Stimulated activated CD4-positive, alpha-beta T cell treated with anti-CD3 and anti-CD28 coated beads, Interleukin-1b, Interleukin-23, amount 100 ng/mL, for 4 hours (primary cell): ENCODE results near the gene KCNIP3.
"Not testable (repeated sequence)": the region's sequence is repeated elsewhere in the genome, so short reads cannot be mapped to it uniquely, and the experiment has no call there.

Experiments
- DNase-seq, 2 donors: peaks; one replicate each; pipeline ENCODE4 v3.0.0-alpha.2; 2020; ENCODE audit warnings: low read depth in 2 of 2

Gene KCNIP3

DNA sequence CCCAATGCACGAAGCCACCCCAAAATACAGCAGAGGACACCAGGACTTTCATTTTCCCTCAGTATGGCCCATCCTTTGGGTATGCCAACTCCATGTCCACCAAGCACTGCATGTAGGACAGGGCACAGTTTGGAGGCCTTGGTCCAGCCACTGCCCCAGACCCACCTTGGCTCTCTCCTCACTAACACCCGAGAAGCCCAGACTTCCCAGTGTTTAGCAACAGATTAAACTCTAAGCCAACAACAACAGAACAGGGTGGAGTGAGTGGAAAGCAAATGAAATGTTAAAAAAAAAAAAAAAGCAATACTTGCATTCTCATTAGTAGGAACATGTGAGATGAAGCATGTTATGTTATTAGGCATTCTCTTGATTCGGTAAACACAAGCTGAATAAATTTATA lies 118.0 kb downstream of the KCNIP3 start:
- not testable (repeated sequence) for DNase-seq

GRCh38 chr2:95415561-95415960 lies 118.4 kb downstream of the KCNIP3 start:
- not testable (repeated sequence) for DNase-seq

GRCh38 chr2:95427196-95427867 lies 130.2 kb downstream of the KCNIP3 start:
- not testable (repeated sequence) for DNase-seq

DNA sequence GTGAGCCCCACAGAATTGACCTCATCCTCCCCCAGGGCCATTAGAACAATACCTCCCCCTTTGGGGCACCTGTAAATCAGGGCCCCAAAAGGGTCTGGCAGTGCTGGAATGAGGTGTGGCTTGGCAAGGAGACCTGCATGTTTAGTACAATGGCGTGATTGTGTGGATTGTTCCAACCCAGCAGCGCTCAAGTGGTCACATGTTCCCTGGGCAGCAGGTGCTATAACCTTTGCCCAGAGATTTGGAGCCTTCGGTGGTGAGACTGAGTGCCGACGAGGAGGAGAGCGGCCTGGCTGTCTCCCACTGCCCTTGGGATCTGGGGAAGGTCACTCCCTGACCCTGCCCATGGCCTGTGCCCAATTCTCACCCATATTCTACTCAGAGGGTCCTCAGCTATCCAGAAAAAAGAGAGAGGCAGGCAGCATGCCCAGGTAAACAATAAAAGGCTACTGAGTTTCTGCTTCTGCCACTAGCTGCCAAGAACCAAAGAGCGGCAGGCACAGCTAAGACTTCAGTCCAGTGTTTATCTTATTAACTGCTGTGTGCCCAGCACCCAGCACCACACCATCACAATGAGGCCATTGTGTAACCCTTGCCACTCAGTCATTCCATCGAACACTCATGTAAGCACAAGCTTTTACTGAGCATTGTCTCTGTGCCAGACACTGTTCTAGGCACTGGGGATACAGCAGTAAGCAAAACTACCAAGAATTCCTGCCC lies 132.8 kb downstream of the KCNIP3 start:
- DNase-seq, result not testable (repeated sequence)

DNA sequence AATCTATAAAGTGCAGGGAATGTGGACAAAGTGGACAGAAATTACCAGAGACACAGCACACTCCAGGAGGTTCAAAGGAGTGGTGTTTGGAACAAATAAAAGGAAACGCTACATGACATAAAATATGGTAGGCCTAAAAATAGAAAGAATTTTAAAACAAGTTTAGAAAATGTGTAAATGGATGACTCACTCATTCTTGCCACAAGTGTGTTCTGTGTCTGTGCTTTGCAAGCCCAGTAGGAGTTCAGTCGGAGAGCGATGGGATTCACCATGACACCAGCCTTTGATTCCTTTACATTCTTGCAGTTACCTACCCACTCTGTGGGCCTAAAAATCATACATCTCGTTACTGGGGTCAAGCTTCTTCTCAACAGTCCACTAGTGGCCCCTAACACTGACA lies 136.2 kb downstream of the KCNIP3 start:
- not testable (repeated sequence) for DNase-seq

DNA sequence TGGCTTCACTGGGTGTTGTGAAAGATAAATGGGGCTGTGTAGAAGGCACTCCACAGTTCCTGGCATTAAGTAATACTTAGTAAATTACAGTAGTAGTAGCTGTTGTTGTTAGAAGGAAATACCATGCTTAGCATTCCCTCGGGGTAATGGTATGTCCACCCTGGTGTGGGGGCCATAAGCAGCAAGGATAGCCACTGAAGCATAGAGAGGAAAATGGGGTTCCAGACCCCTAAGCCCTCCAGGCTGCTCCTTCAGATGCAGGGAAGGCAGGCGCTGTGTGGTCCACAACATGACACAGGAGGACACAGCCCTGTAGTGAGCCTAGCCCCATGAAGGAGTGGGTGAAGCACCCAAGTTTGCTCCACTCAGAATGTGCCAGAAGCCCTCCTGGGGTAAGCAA lies 136.8 kb downstream of the KCNIP3 start:
- DNase-seq, result not testable (repeated sequence)

DNA sequence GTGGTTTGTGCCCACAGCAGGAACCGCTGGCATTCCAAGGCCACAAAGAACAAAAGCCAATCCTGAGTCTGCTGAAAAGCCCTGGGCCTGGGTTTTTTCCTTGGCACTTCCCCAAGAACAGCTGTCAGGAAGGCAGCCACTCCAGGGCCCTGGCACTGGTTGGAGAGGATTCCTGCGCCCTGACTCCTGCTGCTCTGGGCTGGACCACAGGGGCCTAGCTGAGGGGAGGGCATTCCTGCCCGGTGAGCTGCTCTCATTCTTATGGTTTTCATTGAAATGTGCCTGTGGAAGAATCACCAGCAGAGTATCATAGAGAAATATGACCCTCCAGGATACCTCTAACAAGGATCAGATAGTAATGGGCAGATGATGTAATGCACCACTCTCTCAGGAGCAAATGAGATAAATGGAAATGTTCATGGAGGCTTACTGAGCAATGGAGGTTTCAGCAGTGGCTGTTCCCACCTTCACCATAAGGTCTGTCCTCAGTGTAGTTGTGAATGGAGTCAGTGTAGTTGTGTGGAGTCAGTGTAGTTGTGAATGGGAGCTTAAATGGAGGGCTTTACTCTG lies 137.4 kb downstream of the KCNIP3 start:
- not testable (repeated sequence) for DNase-seq

DNA sequence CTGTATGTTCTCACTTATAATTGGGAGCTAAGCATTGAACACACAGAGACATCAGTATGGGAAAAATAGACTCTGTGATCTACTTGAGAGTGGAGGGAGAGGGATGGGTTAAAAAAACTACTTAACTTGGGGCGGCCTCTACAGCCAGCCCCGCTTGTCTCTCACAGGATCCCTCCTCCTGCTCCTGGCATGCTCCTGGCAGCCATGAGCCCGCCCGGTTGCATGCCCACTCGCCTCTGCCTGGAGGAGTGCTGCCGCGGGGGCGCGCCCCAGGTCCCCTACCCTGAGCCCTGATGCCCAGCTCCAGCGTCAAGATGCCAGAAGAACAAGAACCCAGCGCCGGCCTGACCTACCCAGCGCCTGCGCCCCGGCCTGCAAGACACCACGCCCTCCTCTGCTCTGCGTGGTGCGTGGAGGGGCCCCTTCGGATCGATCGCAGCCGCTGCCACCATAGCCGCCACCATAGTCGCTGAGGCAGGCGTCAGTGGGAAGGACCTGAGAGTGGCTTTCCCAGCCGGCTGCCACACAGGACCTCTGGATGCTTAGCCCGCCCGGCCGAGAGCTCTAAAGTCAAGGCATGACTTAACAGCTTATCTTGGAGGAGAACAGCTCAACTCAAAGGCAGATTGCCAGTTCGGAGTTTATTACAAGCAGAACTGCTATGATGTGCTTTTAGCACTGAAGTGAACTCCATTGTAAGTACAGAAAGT lies 138.2 kb downstream of the KCNIP3 start:
- not testable (repeated sequence) for DNase-seq
